HEK293T (cell line): ENCODE data around the gene CRHR1.

ENCODE experiments used
- ARNT ChIP-seq: fragments of 450-650 bp; IDR thresholded peaks from 2 replicates; pipeline ENCODE4 v1.6.1; 2017; ENCODE audit warnings: mild to moderate bottlenecking
- BHLHE40 ChIP-seq: fragments of 450-650 bp; IDR thresholded peaks from 2 replicates; pipeline ENCODE4 v1.6.1; 2016; ENCODE audit warnings: mild to moderate bottlenecking, moderate library complexity, borderline replicate concordance
- CTBP1 ChIP-seq: fragments of 450-650 bp; IDR thresholded peaks from 2 replicates; pipeline ENCODE4 v1.6.1; 2016; ENCODE audit warnings: borderline replicate concordance
- ELF4 ChIP-seq: fragments of 450-650 bp; IDR thresholded peaks from 2 replicates; pipeline ENCODE4 v1.6.1; 2017; ENCODE audit warnings: antibody characterized with exemption
- FOXA1 ChIP-seq: fragments of 450-650 bp; IDR thresholded peaks from 2 replicates; pipeline ENCODE4 v1.6.1; 2016; ENCODE audit warnings: mild to moderate bottlenecking
- FOXK2 ChIP-seq: fragments of 450-650 bp; IDR thresholded peaks from 2 replicates; pipeline ENCODE4 v1.6.1; 2016; ENCODE audit warnings: mild to moderate bottlenecking
- FOXM1 ChIP-seq: fragments of 450-650 bp; IDR thresholded peaks from 2 replicates; pipeline ENCODE4 v1.6.1; 2017; ENCODE audit warnings: mild to moderate bottlenecking, borderline replicate concordance
- HDGF ChIP-seq: fragments of 450-650 bp; IDR thresholded peaks from 2 replicates; pipeline ENCODE4 v1.6.1; 2017; ENCODE audit warnings: antibody characterized with exemption, borderline replicate concordance
- L3MBTL2 ChIP-seq: fragments of 450-650 bp; conservative IDR thresholded peaks from 2 replicates; pipeline ENCODE4 v1.6.1; 2016; ENCODE audit warnings: mild to moderate bottlenecking
- LEF1 ChIP-seq: fragments of 450-650 bp; IDR thresholded peaks from 2 replicates; pipeline ENCODE4 v1.6.1; 2017; ENCODE audit warnings: mild to moderate bottlenecking, borderline replicate concordance
- SP1 ChIP-seq: fragments of 450-650 bp; IDR thresholded peaks from 2 replicates; pipeline ENCODE4 v1.6.1; 2017
- SUZ12 ChIP-seq: fragments of 450-650 bp; IDR thresholded peaks from 2 replicates; pipeline ENCODE4 v1.6.1; 2016; ENCODE audit warnings: mild to moderate bottlenecking
- TARDBP ChIP-seq: fragments of 450-650 bp; IDR thresholded peaks from 2 replicates; pipeline ENCODE4 v1.6.1; 2016
- ZNF384 ChIP-seq: fragments of 450-650 bp; IDR thresholded peaks from 2 replicates; pipeline ENCODE4 v1.6.1; 2016

DNA sequence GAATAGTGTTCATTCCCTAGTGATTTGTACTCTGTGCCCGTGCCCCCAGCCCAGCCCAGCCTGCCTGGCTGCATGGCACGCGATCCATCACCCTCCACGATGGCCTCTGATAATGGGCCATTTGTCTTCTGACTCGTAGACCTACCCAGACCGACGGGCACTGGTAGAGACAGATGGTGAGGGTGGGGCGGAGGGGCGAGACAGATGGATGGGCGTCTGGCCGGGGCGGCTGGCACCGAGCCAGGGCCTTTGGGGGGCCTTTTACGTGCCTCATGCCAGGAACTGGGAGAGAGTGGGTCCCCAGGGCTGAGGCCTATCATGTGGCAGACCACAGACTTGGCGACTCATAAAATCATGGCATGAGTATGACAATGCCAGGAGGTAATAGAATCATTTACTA is 25.4 kb downstream of the CRHR1 start:
- TF ChIP-seq TARDBP (no peak), ZNF384 (no peak), CTBP1 (no peak), SP1 (no peak), ELF4 (no peak), SUZ12 (no peak), ARNT (no peak), HDGF (no peak), FOXM1 (no peak), BHLHE40 (no peak), LEF1 (no peak), FOXK2 (no peak), L3MBTL2 (no peak), FOXA1 (no peak)
